HFFc6 (cell line): ENCODE results near the gene MCU. TPM values are rescaled to one million over a fixed set of nuclear protein-coding genes. Genes with fewer than 3 reads are reported as not detected.

ENCODE experiments used
- DNase-seq: peaks from one replicate; pipeline ENCODE4 v3.0.0-alpha.2; 2018
- H3K27ac Mint-ChIP-seq: 2 replicates; pipeline ENCODE4 v1.8.0; 2020; ENCODE audit warnings: mild to moderate bottlenecking, mixed read lengths
- H3K27me3 Mint-ChIP-seq: 2 replicates; pipeline ENCODE4 v1.8.0; 2021; ENCODE audit warnings: mild to moderate bottlenecking, moderate library complexity, mixed read lengths; ENCODE audit not compliant: insufficient read depth
- H3K36me3 Mint-ChIP-seq: 2 replicates; pipeline ENCODE4 v1.8.0; 2021; ENCODE audit warnings: low read depth, mixed read lengths
- H3K4me1 Mint-ChIP-seq: 2 replicates; pipeline ENCODE4 v1.8.0; 2020; ENCODE audit warnings: low read depth, mixed read lengths
- H3K4me3 Mint-ChIP-seq: 2 replicates; pipeline ENCODE4 v1.8.0; 2020; ENCODE audit warnings: mild to moderate bottlenecking, moderate library complexity, mixed read lengths
- H3K9me3 Mint-ChIP-seq: 2 replicates; pipeline ENCODE4 v1.8.0; 2020; ENCODE audit warnings: mild to moderate bottlenecking, mixed read lengths
- total RNA-seq, 6 experiments: library from RNA; stranded (reverse); fragmentation: NEBNext Ultra II Directional; extraction: Animal tissue kit (Norgen Biotek cat#: 25700); gene quantifications; 2 replicates in 1 of 6; 3 replicates in 5 of 6; pipeline ENCODE4 v1.2.3, GENCODE V29; 2021
- TF ChIP-seq, protein P1 (sequence below): fragments of 200-600 bp; sonication (generic); IDR thresholded peaks from 2 replicates; pipeline ENCODE4 v1.5.0; 2021; ENCODE audit warnings: antibody characterized with exemption, mild to moderate bottlenecking

MCU gene
- total RNA-seq, 6 experiments from 2014 or later: 28.3 to 36.2 (median 32.3) TPM

DNA sequence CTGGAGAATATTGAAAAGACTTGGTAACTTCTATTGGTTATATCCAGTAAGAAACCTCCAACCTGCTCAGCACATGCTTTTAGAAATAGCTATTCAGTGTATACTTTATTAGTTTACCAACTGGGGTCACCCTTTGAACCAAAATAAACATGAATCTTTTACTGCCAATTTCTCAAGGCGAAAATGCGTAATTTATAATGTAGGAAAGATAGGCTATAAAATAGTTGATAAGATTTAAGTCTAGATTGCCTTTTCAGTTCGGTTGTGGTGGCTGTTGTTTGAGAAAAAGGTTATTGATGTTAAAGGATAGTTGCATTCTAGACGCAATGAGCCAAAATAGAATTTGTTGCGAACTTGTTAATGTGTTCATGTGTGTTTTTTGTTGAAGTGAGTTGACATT lies 119.0 kb downstream of the MCU start:
- peaks cover 60% of the 10 kb centered on the region for H3K4me1 Mint-ChIP-seq
- TF ChIP-seq, protein P1, sequence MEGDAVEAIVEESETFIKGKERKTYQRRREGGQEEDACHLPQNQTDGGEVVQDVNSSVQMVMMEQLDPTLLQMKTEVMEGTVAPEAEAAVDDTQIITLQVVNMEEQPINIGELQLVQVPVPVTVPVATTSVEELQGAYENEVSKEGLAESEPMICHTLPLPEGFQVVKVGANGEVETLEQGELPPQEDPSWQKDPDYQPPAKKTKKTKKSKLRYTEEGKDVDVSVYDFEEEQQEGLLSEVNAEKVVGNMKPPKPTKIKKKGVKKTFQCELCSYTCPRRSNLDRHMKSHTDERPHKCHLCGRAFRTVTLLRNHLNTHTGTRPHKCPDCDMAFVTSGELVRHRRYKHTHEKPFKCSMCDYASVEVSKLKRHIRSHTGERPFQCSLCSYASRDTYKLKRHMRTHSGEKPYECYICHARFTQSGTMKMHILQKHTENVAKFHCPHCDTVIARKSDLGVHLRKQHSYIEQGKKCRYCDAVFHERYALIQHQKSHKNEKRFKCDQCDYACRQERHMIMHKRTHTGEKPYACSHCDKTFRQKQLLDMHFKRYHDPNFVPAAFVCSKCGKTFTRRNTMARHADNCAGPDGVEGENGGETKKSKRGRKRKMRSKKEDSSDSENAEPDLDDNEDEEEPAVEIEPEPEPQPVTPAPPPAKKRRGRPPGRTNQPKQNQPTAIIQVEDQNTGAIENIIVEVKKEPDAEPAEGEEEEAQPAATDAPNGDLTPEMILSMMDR: no peak
- H3K4me3 Mint-ChIP-seq: no peak overlapping the region
- peaks cover 9% of the 10 kb centered on the region for H3K36me3 Mint-ChIP-seq
- DNase-seq: no peak
- no peak overlapping the region for H3K27ac Mint-ChIP-seq
- H3K9me3 Mint-ChIP-seq: no peaks in the 10 kb centered on the region
- H3K27me3 Mint-ChIP-seq: no peaks in the 10 kb centered on the region

GRCh38 chr10:72812415-72812752 lies 120.4 kb downstream of the MCU start:
- peaks cover 60% of the 10 kb centered on the region for H3K4me1 Mint-ChIP-seq
- peak overlapping the region; percentile 88 for H3K27ac Mint-ChIP-seq
- DNase-seq: no peak
- H3K9me3 Mint-ChIP-seq: no peaks in the 10 kb centered on the region
- H3K27me3 Mint-ChIP-seq: no peaks in the 10 kb centered on the region
- H3K36me3 Mint-ChIP-seq: peaks cover 9% of the 10 kb centered on the region
- H3K4me3 Mint-ChIP-seq: peak overlapping the region; percentile 72
- TF ChIP-seq, protein P1: no peak

DNA sequence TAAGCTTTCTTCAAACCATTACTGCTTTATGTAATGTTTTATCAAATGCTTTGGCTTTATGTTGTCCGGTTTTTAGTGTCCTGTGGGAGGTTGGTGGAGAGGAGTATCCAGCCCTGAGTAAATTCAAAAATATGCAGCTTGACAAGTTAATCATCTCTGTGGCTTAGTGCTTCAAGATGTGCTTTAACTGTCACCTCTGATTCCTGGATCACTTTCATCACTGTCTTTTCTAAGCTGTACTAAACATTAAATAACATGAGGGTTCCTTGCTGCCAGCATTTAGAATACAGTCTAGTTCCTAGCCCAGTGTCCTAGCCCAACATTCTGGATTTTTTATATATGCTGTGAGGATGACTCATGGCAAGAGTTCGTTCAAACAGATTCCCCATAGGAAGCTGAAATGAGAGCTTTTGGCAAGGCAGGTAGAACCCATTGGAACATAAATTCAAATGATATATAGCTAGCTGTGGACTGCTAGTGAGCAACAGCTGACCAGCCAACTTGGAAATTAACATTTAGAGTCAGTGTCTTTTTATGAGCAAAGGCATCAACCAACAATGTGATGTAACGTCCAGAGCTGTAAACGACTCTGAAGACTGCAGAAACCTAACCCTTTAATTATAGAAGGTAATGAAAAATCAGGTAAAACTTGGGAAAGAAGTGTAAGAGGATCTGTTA lies 120.9 kb downstream of the MCU start:
- peak; percentile 85 for DNase-seq
- H3K27ac Mint-ChIP-seq: peak overlapping the region; percentile 88
- TF ChIP-seq, protein P1: no peak
- peaks cover 60% of the 10 kb centered on the region for H3K4me1 Mint-ChIP-seq
- no peaks in the 10 kb centered on the region for H3K9me3 Mint-ChIP-seq
- peak overlapping the region; percentile 72 for H3K4me3 Mint-ChIP-seq
- peaks cover 9% of the 10 kb centered on the region for H3K36me3 Mint-ChIP-seq
- no peaks in the 10 kb centered on the region for H3K27me3 Mint-ChIP-seq

GRCh38 chr10:72814099-72814790 lies 122.3 kb downstream of the MCU start:
- Mint-ChIP-seq H3K4me1 (peaks cover 54% of the 10 kb centered on the region), H3K4me3 (no peak overlapping the region), H3K27ac (no peak overlapping the region), H3K27me3 (no peaks in the 10 kb centered on the region), H3K36me3 (no peaks in the 10 kb centered on the region; the same call in 1 of the 2 replicates), H3K9me3 (no peaks in the 10 kb centered on the region)
- no peak for DNase-seq
- TF ChIP-seq, protein P1: no peak

DNA sequence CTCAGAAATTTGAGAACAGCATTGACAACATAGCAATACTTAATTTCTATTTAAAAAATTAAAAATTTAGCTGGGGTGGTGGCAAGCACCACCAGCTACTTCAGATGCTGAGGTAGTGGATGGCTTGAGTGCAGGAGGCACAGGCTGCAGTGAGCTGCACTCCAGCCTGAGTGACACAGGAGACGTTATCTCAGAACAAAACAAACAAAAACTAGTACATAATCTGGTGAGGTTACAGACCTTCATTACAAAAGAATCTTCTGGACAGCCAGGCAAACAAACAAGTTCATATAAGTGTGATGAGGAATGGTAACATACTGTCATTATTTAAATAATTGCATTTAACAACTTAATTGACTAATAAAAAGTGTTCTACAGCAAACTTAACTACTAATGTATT lies 124.6 kb downstream of the MCU start:
- Mint-ChIP-seq H3K36me3 (peaks cover 3% of the 10 kb centered on the region; the same call in 1 of the 2 replicates), H3K9me3 (no peaks in the 10 kb centered on the region), H3K4me3 (no peak overlapping the region), H3K27me3 (no peaks in the 10 kb centered on the region), H3K27ac (no peak overlapping the region), H3K4me1 (peaks cover 46% of the 10 kb centered on the region)
- TF ChIP-seq, protein P1: no peak
- no peak for DNase-seq
